GM12878 (cell line): ENCODE measurements around the gene KCNMB2. TPM values are rescaled to one million over a fixed set of nuclear protein-coding genes. Genes with fewer than 3 reads are reported as not detected.

Experiments
- ATAC-seq: fragments of 200-7000 bp; cut with Tn5 transposase; 3 replicates; pipeline ENCODE4 v1.9.1; 2020; ENCODE audit warnings: mild to moderate bottlenecking, moderate library complexity
- BruUV-seq: library from RNA; stranded (reverse); fragments of 400-500 nt; replicated peaks from 2 replicates; lab custom pipeline; 2021; lab: Mats Ljungman, UMichigan
- CTCF ChIA-PET: fragments of 300-600 bp; sonication (Branson Sonifier 250); formaldehyde crosslinking; extraction: SDS; loops from one replicate; lab custom pipeline; 2021; ENCODE audit warnings: inconsistent platforms; lab: Yijun Ruan, JAX
- POLR2A ChIA-PET: fragments of 350-600 bp; formaldehyde crosslinking; extraction: SDS; loops from one replicate; lab custom pipeline; 2021; ENCODE audit warnings: inconsistent platforms; lab: Charles Lee
- RAD21 ChIA-PET: fragments of 300-600 bp; sonication (Branson Sonifier 250); formaldehyde crosslinking; loops from one replicate; lab custom pipeline; 2023; ENCODE audit warnings: antibody characterized with exemption; ENCODE audit not compliant: unreplicated experiment; lab: Charles Lee
- SMC1A ChIA-PET: fragments of 300-600 bp; sonication (Branson Sonifier 250); formaldehyde crosslinking; loops from one replicate; lab custom pipeline; 2023; ENCODE audit not compliant: unreplicated experiment, uncharacterized antibody; lab: Charles Lee
- DNase-seq: peaks from one replicate; pipeline ENCODE4 v3.0.0-alpha.2; 2011; ENCODE audit warnings: low read depth, low spot score
- FAIRE-seq: peaks from 3 replicates; lab custom pipeline; 2011; peaks lifted over from hg19 to GRCh38; lab: Jason Lieb, UNC
- H2AFZ ChIP-seq: 2 replicates; pipeline ENCODE4 v1.6.0; 2011; ENCODE audit warnings: low read depth, low read length, control low read depth; ENCODE audit not compliant: control insufficient read depth
- H3K27ac ChIP-seq: 2 replicates; pipeline ENCODE4 v1.5.1; 2011; ENCODE audit warnings: control low read depth; ENCODE audit not compliant: control insufficient read depth, insufficient read depth
- H3K27me3 ChIP-seq, 2 experiments: replicated peaks in 1 of 2; 2 replicates each; pipeline versions ENCODE4 v1.6.0 to v1.6.1; 2011; ENCODE audit warnings: low read length in 1 of 2; ENCODE audit not compliant: control insufficient read depth in 2 of 2, insufficient read depth in 2 of 2
- H3K36me3 ChIP-seq, 2 experiments: 2 replicates each; pipeline ENCODE4 v1.5.1; 2011; ENCODE audit warnings: low read length in 1 of 2; ENCODE audit not compliant: control insufficient read depth in 2 of 2, insufficient read depth in 2 of 2
- H3K4me1 ChIP-seq: 2 replicates; pipeline ENCODE4 v1.6.1; 2011; ENCODE audit warnings: mild to moderate bottlenecking, low read length, moderate library complexity, mixed read lengths; ENCODE audit not compliant: control insufficient read depth, insufficient read depth
- H3K4me2 ChIP-seq: 2 replicates; pipeline ENCODE4 v1.6.0; 2011; ENCODE audit warnings: control low read depth; ENCODE audit not compliant: control insufficient read depth, insufficient read depth
- H3K4me3 ChIP-seq: fragments of 200-600 bp; sonication (generic); 2 replicates; pipeline ENCODE4 v1.5.1; 2016
- H3K79me2 ChIP-seq: 2 replicates; pipeline ENCODE4 v1.6.0; 2011; ENCODE audit warnings: low read length; ENCODE audit not compliant: control insufficient read depth, insufficient read depth
- H3K9ac ChIP-seq: 2 replicates; pipeline ENCODE4 v1.8.0; 2011; ENCODE audit warnings: low read length, control low read depth, mixed read lengths; ENCODE audit not compliant: control insufficient read depth, insufficient read depth
- H3K9me3 ChIP-seq: replicated peaks from 3 replicates; pipeline ENCODE4 v1.5.1; 2011; ENCODE audit warnings: mild to moderate bottlenecking, low read length; ENCODE audit not compliant: control insufficient read depth, insufficient read depth
- H4K20me1 ChIP-seq: 2 replicates; pipeline ENCODE4 v1.6.0; 2011; ENCODE audit not compliant: control insufficient read depth, insufficient read depth
- KAT2A ChIP-seq: conservative IDR thresholded peaks from 2 replicates; pipeline ENCODE4 v1.6.1; 2011; ENCODE audit warnings: low read depth, low read length; ENCODE audit not compliant: control insufficient read depth
- MTA2 ChIP-seq: fragments of 450-650 bp; IDR thresholded peaks from 2 replicates; pipeline ENCODE4 v1.6.1; 2016; ENCODE audit warnings: low read depth, mild to moderate bottlenecking, moderate library complexity
- NBN ChIP-seq: fragments of 450-650 bp; IDR thresholded peaks from 2 replicates; pipeline ENCODE4 v1.6.1; 2016
- RUNX3 ChIP-seq: IDR thresholded peaks from 2 replicates; pipeline ENCODE4 v1.6.1; 2012; ENCODE audit warnings: low read length, inconsistent platforms
- SMAD5 ChIP-seq: IDR thresholded peaks from 2 replicates; pipeline ENCODE4 v1.6.1; 2016; ENCODE audit warnings: antibody characterized with exemption, low read depth
- WGBS: methylation state at CpG from one replicate; pipeline ENCODE4 v1.1.6; 2016; ENCODE audit warnings: low lambda C conversion rate; ENCODE audit not compliant: insufficient replicate concordance, insufficient coverage; ENCODE audit errors: missing lambda C conversion rate; 5-methylcytosine and 5-hydroxymethylcytosine counted together
- in situ Hi-C: fragments of 300-500 bp; cut with MboI; formaldehyde crosslinking; loops from 9 replicates; pipeline ENCODE4 v1.14.3; 2018; ENCODE audit warnings: mixed read lengths
- intact Hi-C: fragments of 100-400 bp; cut with micrococcal nuclease; formaldehyde crosslinking; loops from one replicate; pipeline ENCODE4 v1.14.2; 2022; ENCODE audit not compliant: unreplicated experiment
- polyA plus RNA-seq, 11 experiments: library from polyadenylated mRNA; depleted of rRNA in 4 of 11; unstranded in 6 of 11; stranded (reverse) in 5 of 11; fragments of >200 nt; fragmentation: Nextera tagmentation in 4 of 11; fragmentation: Illumina TruSeq in 1 of 11; extraction: Ambion mirVana in 4 of 11; extraction: Trizol in 1 of 11; gene quantifications; 1 replicate in 1 of 11; 2 replicates in 10 of 11; pipeline versions ENCODE4 v1.2.1 to v1.2.3, GENCODE V29; 2011 to 2016; ENCODE audit warnings: inconsistent platforms in 2 of 11, missing spikeins in 2 of 11, low read depth in 1 of 11
- total RNA-seq, 4 experiments: library from RNA; depleted of rRNA in 3 of 4; stranded (reverse); fragments of >200 nt in 3 of 4; fragmentation: Illumina TruSeq in 1 of 4; extraction: Trizol in 1 of 4; gene quantifications; 2 replicates each; pipeline versions ENCODE4 v1.2.1 to v1.2.3, GENCODE V29; 2013 to 2021
- TF ChIP-seq, protein P1 (sequence below): fragments of 450-650 bp; formaldehyde crosslinking; IDR thresholded peaks from 2 replicates; pipeline ENCODE4 v1.5.0; 2022; ENCODE audit warnings: mild to moderate bottlenecking, missing genetic modification characterization
- TF ChIP-seq, protein P2 (sequence below): fragments of 450-650 bp; IDR thresholded peaks from 2 replicates; pipeline ENCODE4 v1.6.1; 2018; ENCODE audit warnings: mild to moderate bottlenecking, low read depth, moderate library complexity; ENCODE audit not compliant: partially characterized antibody
- TF ChIP-seq, protein P3 (sequence below): fragments of 450-650 bp; IDR thresholded peaks from 2 replicates; pipeline ENCODE4 v1.6.1; 2016; ENCODE audit warnings: mild to moderate bottlenecking, moderate library complexity, borderline replicate concordance
- TF ChIP-seq, protein P4 (sequence below): fragments of 450-650 bp; formaldehyde crosslinking; IDR thresholded peaks from 2 replicates; pipeline ENCODE4 v1.4.0; 2022; ENCODE audit warnings: mild to moderate bottlenecking, moderate library complexity

KCNMB2 gene
- total and polyA plus RNA-seq, 10 of the 15 experiments (the other 5 are each of a cell fraction or from before 2014, with no cell fraction given): 0.22 to 18.8 (median 11.0) TPM

DNA sequence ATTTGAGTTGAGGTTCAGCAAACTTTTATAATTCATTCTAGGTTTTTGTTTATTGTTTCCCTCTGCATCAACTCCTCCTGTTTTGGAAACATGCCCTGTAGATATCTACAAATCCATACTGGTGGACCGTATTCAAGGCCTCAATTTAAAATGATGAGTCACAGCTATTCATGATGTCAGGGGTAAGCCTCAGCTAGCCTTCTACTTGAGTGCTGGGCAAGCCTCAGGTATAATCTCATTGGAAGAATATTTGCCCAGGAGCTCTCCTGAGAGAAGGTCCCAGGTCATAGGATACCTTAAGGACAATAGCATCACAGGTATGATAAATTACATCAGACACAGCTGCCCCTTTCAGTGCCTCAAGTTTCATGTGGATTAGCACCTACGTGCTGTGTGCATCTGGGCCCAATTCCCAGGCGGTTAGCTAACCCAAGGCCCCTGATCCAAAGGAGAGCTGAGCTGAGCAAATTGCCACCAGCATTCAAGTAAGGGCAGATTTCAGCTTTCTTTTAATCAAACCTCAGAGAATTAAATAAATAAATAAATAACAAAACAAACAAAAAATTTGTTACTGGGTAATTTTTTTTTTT lies 87.5 kb downstream of the KCNMB2 start:
- Histone ChIP-seq H3K27ac (no peak overlapping the region), H2AFZ (no peak overlapping the region), H3K36me3 (no peaks in the 10 kb centered on the region), H3K9ac (no peak overlapping the region), H3K4me3 (no peak overlapping the region), H3K4me1 (no peaks in the 10 kb centered on the region), H3K27me3 (no peaks in the 10 kb centered on the region), H3K4me2 (no peak overlapping the region), H3K9me3 (peaks cover 2% of the 10 kb centered on the region), H4K20me1 (no peaks in the 10 kb centered on the region), H3K79me2 (no peaks in the 10 kb centered on the region)
- ChIA-PET SMC1A (interaction anchor here (0.5 to 1.2 kb wide), 5 partner anchors 11 to 25 kb away, joined by 3 read pairs; no protein-coding TSS in a partner anchor), POLR2A (interaction anchor here (0.6 to 0.7 kb wide), 3 partner anchors 49 to 423 kb away, joined by 3 to 6 read pairs (median 3); no protein-coding TSS in a partner anchor), CTCF (interaction anchor here (0.8 to 1.0 kb wide), 2 partner anchors 12 to 32 kb away, joined by 4 read pairs; no protein-coding TSS in a partner anchor), RAD21 (interaction anchor here (0.6 to 1.4 kb wide), 3 partner anchors 62 to 473 kb away, joined by 3 read pairs; no protein-coding TSS in a partner anchor)
- DNase-seq (no peak), ATAC-seq (no peak), FAIRE-seq (no peak)
- no TSS peak for BruUV-seq
- 62% methylated on average over 3 of the region's 3 CpGs for WGBS
- intact Hi-C loops (no loop called here), in situ Hi-C loops (no loop called here)
- TF ChIP-seq RUNX3 (no peak), NBN (no peak), KAT2A (no peak), SMAD5 (no peak), MTA2 (no peak)
- TF ChIP-seq, protein P1, sequence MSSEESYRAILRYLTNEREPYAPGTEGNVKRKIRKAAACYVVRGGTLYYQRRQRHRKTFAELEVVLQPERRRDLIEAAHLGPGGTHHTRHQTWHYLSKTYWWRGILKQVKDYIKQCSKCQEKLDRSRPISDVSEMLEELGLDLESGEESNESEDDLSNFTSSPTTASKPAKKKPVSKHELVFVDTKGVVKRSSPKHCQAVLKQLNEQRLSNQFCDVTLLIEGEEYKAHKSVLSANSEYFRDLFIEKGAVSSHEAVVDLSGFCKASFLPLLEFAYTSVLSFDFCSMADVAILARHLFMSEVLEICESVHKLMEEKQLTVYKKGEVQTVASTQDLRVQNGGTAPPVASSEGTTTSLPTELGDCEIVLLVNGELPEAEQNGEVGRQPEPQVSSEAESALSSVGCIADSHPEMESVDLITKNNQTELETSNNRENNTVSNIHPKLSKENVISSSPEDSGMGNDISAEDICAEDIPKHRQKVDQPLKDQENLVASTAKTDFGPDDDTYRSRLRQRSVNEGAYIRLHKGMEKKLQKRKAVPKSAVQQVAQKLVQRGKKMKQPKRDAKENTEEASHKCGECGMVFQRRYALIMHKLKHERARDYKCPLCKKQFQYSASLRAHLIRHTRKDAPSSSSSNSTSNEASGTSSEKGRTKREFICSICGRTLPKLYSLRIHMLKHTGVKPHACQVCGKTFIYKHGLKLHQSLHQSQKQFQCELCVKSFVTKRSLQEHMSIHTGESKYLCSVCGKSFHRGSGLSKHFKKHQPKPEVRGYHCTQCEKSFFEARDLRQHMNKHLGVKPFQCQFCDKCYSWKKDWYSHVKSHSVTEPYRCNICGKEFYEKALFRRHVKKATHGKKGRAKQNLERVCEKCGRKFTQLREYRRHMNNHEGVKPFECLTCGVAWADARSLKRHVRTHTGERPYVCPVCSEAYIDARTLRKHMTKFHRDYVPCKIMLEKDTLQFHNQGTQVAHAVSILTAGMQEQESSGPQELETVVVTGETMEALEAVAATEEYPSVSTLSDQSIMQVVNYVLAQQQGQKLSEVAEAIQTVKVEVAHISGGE (CRISPR knock-in tag): no peak
- TF ChIP-seq, protein P2, sequence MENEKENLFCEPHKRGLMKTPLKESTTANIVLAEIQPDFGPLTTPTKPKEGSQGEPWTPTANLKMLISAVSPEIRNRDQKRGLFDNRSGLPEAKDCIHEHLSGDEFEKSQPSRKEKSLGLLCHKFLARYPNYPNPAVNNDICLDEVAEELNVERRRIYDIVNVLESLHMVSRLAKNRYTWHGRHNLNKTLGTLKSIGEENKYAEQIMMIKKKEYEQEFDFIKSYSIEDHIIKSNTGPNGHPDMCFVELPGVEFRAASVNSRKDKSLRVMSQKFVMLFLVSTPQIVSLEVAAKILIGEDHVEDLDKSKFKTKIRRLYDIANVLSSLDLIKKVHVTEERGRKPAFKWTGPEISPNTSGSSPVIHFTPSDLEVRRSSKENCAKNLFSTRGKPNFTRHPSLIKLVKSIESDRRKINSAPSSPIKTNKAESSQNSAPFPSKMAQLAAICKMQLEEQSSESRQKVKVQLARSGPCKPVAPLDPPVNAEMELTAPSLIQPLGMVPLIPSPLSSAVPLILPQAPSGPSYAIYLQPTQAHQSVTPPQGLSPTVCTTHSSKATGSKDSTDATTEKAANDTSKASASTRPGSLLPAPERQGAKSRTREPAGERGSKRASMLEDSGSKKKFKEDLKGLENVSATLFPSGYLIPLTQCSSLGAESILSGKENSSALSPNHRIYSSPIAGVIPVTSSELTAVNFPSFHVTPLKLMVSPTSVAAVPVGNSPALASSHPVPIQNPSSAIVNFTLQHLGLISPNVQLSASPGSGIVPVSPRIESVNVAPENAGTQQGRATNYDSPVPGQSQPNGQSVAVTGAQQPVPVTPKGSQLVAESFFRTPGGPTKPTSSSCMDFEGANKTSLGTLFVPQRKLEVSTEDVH: no peak
- TF ChIP-seq, protein P3, sequence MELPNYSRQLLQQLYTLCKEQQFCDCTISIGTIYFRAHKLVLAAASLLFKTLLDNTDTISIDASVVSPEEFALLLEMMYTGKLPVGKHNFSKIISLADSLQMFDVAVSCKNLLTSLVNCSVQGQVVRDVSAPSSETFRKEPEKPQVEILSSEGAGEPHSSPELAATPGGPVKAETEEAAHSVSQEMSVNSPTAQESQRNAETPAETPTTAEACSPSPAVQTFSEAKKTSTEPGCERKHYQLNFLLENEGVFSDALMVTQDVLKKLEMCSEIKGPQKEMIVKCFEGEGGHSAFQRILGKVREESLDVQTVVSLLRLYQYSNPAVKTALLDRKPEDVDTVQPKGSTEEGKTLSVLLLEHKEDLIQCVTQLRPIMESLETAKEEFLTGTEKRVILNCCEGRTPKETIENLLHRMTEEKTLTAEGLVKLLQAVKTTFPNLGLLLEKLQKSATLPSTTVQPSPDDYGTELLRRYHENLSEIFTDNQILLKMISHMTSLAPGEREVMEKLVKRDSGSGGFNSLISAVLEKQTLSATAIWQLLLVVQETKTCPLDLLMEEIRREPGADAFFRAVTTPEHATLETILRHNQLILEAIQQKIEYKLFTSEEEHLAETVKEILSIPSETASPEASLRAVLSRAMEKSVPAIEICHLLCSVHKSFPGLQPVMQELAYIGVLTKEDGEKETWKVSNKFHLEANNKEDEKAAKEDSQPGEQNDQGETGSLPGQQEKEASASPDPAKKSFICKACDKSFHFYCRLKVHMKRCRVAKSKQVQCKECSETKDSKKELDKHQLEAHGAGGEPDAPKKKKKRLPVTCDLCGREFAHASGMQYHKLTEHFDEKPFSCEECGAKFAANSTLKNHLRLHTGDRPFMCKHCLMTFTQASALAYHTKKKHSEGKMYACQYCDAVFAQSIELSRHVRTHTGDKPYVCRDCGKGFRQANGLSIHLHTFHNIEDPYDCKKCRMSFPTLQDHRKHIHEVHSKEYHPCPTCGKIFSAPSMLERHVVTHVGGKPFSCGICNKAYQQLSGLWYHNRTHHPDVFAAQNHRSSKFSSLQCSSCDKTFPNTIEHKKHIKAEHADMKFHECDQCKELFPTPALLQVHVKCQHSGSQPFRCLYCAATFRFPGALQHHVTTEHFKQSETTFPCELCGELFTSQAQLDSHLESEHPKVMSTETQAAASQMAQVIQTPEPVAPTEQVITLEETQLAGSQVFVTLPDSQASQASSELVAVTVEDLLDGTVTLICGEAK: no peak
- TF ChIP-seq, protein P4, sequence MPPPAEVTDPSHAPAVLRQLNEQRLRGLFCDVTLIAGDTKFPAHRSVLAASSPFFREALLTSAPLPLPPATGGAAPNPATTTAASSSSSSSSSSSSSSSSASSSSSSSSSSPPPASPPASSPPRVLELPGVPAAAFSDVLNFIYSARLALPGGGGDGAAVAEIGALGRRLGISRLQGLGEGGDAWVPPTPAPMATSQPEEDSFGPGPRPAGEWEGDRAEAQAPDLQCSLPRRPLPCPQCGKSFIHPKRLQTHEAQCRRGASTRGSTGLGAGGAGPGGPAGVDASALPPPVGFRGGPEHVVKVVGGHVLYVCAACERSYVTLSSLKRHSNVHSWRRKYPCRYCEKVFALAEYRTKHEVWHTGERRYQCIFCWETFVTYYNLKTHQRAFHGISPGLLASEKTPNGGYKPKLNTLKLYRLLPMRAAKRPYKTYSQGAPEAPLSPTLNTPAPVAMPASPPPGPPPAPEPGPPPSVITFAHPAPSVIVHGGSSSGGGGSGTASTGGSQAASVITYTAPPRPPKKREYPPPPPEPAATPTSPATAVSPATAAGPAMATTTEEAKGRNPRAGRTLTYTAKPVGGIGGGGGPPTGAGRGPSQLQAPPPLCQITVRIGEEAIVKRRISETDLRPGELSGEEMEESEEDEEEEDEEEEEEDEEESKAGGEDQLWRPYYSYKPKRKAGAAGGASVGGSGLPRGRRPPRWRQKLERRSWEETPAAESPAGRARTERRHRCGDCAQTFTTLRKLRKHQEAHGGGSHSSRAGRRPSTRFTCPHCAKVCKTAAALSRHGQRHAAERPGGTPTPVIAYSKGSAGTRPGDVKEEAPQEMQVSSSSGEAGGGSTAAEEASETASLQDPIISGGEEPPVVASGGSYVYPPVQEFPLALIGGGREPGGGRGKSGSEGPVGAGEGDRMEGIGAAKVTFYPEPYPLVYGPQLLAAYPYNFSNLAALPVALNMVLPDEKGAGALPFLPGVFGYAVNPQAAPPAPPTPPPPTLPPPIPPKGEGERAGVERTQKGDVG (CRISPR knock-in tag): no peak
